GM18507 (cell line): ENCODE data around the gene MED28.
"Not testable (repeated sequence)": the region's sequence is repeated elsewhere in the genome, so short reads cannot be mapped to it uniquely, and the experiment has no call there.

Experiments
- DNase-seq: peaks from one replicate; pipeline ENCODE4 v3.0.0; 2011; ENCODE audit warnings: low read depth; ENCODE audit not compliant: insufficient read length; ENCODE audit errors: extremely low spot score
- FAIRE-seq: peaks from 2 replicates; lab custom pipeline; 2011; peaks lifted over from hg19 to GRCh38; lab: Jason Lieb, UNC

The MED28 gene

GRCh38 chr4:17659196-17659595 lies 44.8 kb downstream of the MED28 start:
- FAIRE-seq, DNase-seq: not testable (repeated sequence)

DNA sequence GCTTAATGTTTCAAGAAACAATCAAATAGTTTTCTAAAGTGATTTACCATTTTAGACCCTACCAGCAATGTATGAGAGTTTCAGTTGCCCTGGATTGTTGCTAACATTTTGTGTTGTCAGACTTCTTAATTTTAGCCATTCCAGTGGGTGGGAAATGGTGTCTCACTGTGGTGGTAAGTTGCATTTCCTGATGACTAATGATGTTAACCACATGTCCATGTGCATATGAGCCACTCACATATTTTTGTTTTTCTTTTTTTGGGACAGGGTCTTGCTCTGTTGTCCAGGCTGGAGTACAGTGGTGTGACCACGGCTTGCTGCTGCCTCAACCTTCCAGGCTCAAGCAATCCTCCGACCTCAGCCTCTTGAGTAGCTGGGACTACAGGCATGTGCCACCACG lies 48.3 kb downstream of the MED28 start:
- FAIRE-seq = no peak
- no peak for DNase-seq

GRCh38 chr4:17664755-17665154 lies 50.3 kb downstream of the MED28 start:
- DNase-seq (peak; percentile 35), FAIRE-seq (peak; percentile 90)

GRCh38 chr4:17665346-17665745 lies 50.9 kb downstream of the MED28 start:
- FAIRE-seq = no peak
- no peak for DNase-seq

DNA sequence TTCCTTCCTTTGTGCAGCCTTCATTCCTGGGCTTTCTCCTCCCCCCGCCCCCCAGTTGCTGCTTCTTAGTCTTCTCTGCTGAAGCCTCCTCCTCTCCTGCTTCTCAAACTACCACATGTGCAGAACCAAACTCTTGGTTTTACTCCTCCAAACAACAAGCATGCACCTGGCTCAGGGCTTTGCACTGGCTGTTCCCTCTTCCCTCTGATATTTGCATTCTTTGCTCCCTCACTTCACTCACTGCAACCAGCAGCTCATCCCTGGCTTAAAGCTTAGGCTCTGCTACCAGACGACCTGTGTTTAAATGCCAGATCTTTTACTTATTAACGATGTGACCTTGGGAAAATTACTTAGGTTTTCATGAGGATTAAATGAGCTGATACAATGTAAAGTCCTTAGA lies 51.4 kb downstream of the MED28 start:
- no peak for DNase-seq
- FAIRE-seq = no peak

DNA sequence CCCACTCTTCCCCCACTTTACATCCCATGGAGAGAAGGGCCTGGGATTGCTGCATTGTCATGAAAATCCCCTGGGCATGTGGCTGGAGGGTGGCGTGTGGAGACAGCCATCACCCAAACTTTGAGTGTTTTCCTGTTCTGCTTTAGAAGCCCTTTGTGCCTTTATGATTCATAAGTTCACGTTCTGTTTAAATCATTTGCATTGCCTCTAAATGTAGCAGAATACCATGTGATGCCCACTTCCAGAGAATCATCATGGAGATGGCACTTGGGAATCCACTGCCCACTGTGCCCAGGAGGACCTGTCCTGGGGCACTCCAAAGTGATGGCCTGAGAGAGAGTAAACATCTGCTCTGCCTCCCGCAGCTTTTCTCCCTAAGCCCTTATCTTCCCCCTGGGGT lies 52.8 kb downstream of the MED28 start:
- DNase-seq (no peak), FAIRE-seq (no peak)

- DNase-seq = no peak
- FAIRE-seq = peak; percentile 45
Observed at GRCh38 chr4:17667653-17668201, 53.3 kb downstream of the MED28 start.

GRCh38 chr4:17670423-17670822 lies 56.0 kb downstream of the MED28 start:
- DNase-seq (no peak), FAIRE-seq (no peak)

DNA sequence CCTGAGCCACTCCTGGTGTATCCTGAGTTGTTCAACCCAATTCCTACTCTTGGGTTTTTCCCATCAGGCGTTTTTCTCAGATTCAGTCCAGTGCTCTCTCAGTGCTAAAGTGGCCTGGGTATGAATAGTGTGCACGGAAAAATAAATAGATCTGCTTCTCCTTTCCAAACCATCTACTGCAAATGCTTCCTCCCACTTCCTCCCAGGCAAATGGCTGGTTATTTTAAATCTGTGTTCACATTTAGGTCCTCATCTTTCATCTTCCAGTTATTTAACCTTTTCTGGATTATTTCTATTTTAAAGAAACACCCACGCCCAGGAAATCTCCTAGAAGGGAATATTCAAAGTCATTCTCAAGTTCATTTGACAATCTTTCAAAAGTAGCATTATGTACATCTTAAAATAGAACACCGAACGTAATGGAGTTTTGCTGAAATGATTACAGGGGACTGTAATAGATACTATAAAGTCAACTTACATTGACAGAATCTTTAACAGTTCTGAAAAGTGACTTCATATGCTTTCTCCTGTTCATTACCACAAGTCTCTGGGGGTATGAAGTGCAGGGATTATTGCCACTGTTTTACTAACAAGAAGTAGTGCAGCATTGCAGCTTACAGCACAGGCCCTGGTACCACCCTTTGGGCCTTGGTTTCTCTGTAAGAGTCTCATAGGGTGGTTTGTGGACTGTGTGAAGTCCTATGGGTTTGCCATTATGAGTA lies 66.3 kb downstream of the MED28 start:
- DNase-seq (no peak), FAIRE-seq (no peak)

GRCh38 chr4:17681281-17682221 lies 67.1 kb downstream of the MED28 start:
- no peak for DNase-seq
- no peak for FAIRE-seq

- FAIRE-seq = no peak
- no peak for DNase-seq
Observed at GRCh38 chr4:17682222-17682566, 67.8 kb downstream of the MED28 start.
